Astrocyte of the cerebellum (primary cell): ENCODE data around the gene RCOR1.

Source experiments
- DNase-seq: peaks from one replicate; pipeline ENCODE4 v3.0.0-alpha.2; 2011; ENCODE audit warnings: low read depth
- H3K4me3 ChIP-seq: 2 replicates; pipeline ENCODE4 v1.5.1; 2011; ENCODE audit warnings: mild to moderate bottlenecking, low read depth, low read length, moderate library complexity
- CTCF ChIP-seq: IDR thresholded peaks from 2 replicates; pipeline ENCODE4 v1.5.1; 2012; ENCODE audit warnings: low read length, low read depth, moderate library complexity, mild to moderate bottlenecking; ENCODE audit errors: missing control alignments
- in situ Hi-C: cut with HindIII; loops from 2 replicates; pipeline ENCODE4 v1.10.0; 2017; ENCODE audit warnings: low sequenced_read_pairs

RCOR1 gene

GRCh38 chr14:102693006-102693755 is 100.7 kb downstream of the RCOR1 start:
- in situ Hi-C loops = no loop called here
- H3K4me3 ChIP-seq = no peak overlapping the region
- no peak for DNase-seq
- no peak for TF ChIP-seq CTCF

- DNase-seq = peak; percentile 74
- in situ Hi-C loops = no loop called here
- TF ChIP-seq CTCF = peak; percentile 48
- no peak overlapping the region for H3K4me3 ChIP-seq
Observed at GRCh38 chr14:102694530-102695166, 102.2 kb downstream of the RCOR1 start.

DNA sequence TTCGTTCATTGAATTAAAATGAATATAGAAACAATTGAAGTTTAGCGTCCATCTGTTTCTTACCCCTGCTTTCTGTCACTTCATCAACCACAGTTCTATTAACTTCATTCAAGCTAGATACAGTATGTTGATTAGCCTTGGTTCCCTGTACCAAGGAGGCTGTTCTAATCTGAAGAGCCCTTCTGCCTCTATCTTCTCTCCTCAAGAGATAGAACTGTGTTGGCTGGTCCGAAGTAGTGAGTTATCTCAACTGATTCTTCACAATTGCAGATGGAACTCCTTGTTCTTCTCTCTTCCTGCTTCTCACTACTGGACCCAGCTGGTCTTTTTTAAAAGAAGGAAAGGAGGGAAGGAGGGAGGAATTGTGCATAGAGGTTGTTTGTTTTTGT is 102.7 kb downstream of the RCOR1 start:
- no peak for DNase-seq
- TF ChIP-seq CTCF = no peak
- in situ Hi-C loops = no loop called here
- H3K4me3 ChIP-seq = no peak overlapping the region

DNA sequence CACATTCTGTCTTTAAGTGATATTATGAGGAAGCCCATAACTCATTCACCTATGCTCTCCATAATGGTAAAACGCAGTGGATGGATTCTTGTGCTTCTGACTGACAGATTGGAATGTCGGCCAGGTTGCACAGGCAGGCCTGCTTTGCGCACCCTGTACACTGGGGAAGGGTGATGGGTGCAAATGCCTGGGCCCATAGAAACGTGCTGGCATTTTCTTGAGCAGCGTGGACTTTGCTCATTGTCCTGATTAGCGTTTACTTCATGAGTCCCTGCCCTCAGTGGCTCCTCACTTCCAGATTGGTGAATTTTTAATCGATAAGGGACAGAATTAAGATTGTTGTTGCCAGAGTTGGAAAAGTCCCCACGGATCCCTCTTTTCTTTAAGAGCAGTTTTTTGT is 103.9 kb downstream of the RCOR1 start:
- TF ChIP-seq CTCF = no peak
- no peak for DNase-seq
- no peak overlapping the region for H3K4me3 ChIP-seq
- in situ Hi-C loops = no loop called here

- H3K4me3 ChIP-seq = no peak overlapping the region
- in situ Hi-C loops = no loop called here
- no peak for DNase-seq
- no peak for TF ChIP-seq CTCF
Observed at GRCh38 chr14:102696856-102697495, 104.5 kb downstream of the RCOR1 start.

GRCh38 chr14:102697501-102697900 is 105.1 kb downstream of the RCOR1 start:
- TF ChIP-seq CTCF = no peak
- in situ Hi-C loops = no loop called here
- DNase-seq = no peak
- H3K4me3 ChIP-seq = no peak overlapping the region
